SK-N-DZ (cell line): ENCODE measurements around the gene HLA-C.
"Not testable (repeated sequence)": the region's sequence is repeated elsewhere in the genome, so short reads cannot be mapped to it uniquely, and the experiment has no call there.

Source experiments
- DNase-seq: peaks from one replicate; pipeline ENCODE4 v3.0.0-alpha.2; 2015; ENCODE audit warnings: low spot score

The HLA-C gene

GRCh38 chr6:31270788-31271640 lies 878 bp downstream of the HLA-C start:
- no peak for DNase-seq

- no peak for DNase-seq
Measured at GRCh38 chr6:31268836-31269235, 3.1 kb downstream of the HLA-C start.

GRCh38 chr6:31268369-31268765 lies 3.5 kb downstream of the HLA-C start:
- no peak for DNase-seq

DNA sequence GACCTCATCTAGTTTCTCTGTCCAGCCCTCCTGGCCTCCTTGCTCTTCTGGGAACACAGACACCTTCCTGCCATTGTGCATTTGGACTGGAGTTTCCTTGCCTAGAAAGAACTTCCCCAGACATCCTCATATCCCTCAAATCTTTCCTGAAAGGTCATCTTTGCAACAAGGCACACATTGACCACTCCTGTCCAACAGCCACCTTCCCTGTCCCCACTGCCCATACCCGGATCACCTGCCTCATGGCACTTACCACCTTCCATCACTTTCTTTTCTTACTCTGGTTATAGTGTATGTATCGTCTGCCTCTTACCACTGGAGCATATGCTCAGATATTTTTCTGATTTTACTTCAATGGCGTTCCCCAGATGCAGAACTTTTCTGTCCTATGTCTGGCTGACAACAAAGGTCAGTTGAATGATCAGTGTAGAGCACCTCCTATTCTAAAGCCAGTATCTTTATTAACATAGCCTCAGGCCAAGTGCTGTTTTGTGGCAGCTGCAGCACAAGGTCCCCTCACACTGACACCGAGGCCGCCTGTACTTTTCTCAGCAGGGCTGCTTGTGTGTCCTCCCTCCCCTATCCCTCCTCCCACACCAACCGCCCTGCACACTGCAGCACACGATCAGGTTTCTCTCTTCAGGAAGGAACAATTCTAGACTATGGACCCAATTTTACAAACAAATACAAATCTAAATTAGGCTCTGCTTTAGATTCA lies 4.1 kb downstream of the HLA-C start:
- no peak for DNase-seq

- DNase-seq: no peak
Measured at GRCh38 chr6:31266567-31267360, 5.1 kb downstream of the HLA-C start.

GRCh38 chr6:31265926-31266325 lies 6.0 kb downstream of the HLA-C start:
- no peak for DNase-seq

- not testable (repeated sequence) for DNase-seq
Measured at GRCh38 chr6:31263346-31263933, 8.5 kb downstream of the HLA-C start.

DNA sequence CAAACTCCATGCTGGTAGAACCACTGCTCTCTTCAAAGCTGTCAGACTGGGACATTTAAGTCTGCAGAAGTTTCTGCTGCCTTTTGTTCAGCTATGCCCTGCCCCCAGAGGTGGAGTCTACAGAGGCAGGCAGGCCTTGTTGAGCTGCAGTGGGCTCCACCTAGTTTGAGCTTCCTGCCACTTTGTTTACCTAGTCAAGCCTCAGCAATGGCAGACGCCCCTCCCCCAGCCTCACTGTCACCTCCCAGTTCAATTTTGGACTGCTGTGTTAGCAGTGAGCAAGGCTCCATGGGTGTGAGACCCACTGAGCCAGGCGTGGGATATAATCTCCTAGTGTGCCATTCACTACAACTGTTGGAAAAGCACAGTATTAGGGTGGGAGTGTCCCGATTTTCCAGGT lies 11.9 kb downstream of the HLA-C start:
- DNase-seq: not testable (repeated sequence)

DNA sequence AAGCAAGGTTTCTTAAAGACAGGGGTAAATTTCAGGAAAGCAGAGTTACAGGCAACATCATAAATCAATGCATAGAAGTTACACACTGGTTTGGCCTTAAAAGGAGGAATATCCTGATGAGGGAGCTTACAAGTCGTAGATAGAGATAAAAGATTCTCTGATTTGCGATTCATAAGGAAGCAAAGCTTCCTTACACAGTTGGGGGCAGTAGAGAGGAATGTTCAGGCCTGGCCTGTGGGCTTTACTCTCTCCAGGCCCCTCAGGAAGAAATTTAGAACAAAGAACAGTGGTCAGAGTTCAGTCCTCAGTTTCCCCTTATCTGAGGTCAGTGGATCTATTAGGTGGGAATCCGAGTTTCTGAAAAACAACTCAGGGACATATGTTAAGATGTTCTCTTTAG lies 19.3 kb downstream of the HLA-C start:
- no peak for DNase-seq

DNA sequence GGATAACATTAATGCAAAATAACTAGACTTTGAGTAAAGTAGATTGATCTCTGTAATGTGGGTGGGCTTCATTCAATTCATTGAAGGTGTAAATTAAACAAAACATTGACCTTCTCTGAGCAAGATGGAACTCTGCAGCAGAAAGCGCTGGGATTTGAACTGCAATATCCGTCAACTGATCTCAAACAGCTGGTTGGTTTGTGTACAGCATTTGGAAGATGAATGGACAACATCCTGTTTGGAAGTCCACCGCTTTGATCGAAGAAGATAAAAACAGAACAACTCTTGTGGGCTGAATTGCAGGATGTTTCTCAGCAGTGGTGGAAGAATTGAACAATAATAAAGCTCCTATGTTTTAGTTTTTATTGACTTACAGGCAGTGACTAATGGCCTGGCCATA lies 20.6 kb downstream of the HLA-C start:
- DNase-seq: no peak

DNA sequence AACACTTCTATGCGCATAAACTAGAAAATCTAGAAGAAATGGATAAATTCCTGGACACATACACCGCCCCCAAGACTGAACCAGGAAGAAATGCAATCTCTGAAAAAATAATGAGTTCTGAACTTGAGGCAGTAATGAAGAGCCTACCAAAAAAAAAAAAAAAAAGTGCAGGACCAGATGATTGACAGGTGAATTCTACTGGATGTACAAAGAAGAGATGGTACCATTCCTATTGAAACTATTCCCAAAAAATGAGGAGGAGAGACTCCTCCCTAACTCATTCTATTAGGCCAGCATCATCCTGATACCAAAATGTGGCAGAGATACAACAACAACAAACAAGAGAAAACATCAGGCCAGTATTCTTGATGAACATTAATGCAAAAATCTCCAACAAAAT lies 22.7 kb downstream of the HLA-C start:
- no peak for DNase-seq

- no peak for DNase-seq
Measured at GRCh38 chr6:31247813-31248212, 24.1 kb downstream of the HLA-C start.

DNA sequence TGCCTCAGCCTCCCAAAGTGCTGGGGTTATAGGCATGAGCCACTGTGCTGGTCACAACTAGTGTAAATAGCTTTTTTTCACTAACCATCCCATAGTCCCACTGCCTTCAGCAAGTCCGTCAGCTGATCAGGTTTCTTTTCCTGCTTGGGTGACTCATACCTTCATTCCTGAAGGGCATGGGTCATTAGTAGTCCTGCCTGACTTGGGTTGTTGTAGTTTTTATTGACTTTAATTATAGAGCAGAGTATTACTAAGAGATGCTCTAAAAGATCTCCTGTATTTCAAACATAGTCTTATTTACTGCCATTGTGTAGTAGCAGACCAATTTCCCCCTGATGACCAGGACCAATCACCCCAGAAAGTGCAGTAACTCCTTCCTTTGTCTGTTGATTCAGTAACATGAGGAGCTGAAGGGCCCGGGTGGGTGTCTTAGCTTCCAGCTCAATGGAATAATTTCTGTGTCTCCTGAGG lies 25.8 kb downstream of the HLA-C start:
- no peak for DNase-seq

DNA sequence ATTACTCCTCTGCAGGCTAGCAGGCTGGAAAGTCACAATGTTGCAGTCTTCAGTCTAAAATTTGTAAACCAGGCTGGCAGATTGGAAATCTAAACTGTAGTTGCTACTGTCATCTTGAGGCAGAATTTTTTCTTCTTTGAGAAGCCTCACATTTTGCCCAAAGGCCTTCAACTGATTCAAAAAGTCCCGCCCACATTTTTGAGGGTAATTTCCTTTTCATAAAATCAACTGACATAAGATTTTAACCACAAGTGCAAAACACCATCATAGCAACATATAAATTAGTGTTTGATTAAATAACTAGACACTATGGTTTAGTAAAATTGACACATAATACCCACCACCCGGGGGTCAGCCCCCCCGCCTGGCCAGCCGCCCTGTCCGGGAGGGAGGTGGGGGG lies 28.4 kb downstream of the HLA-C start:
- DNase-seq: no peak

- DNase-seq: no peak
Measured at GRCh38 chr6:31239854-31240253, 32.0 kb downstream of the HLA-C start.

DNA sequence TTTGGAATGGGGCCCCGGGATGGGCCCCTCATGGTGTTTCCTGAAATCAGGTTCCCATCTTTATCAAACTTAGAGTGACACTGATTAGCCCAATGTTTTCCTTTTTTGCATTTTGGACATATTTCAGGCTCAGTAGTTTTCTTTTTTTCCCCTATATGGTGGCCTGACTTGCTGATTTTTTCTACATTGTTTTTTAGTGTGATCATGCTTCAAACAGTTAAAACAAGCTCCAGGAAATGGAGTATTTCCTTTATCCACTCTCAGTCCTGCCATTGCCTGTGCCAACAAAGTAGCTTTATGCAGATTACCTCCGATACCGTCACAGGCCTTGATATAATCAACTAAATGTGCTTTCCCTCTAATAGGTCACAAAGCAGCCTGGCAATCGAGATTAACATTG lies 37.8 kb downstream of the HLA-C start:
- not testable (repeated sequence) for DNase-seq

- no peak for DNase-seq
Measured at GRCh38 chr6:31228476-31228875, 43.4 kb downstream of the HLA-C start.

- no peak for DNase-seq
Measured at GRCh38 chr6:31227143-31227542, 44.7 kb downstream of the HLA-C start.

DNA sequence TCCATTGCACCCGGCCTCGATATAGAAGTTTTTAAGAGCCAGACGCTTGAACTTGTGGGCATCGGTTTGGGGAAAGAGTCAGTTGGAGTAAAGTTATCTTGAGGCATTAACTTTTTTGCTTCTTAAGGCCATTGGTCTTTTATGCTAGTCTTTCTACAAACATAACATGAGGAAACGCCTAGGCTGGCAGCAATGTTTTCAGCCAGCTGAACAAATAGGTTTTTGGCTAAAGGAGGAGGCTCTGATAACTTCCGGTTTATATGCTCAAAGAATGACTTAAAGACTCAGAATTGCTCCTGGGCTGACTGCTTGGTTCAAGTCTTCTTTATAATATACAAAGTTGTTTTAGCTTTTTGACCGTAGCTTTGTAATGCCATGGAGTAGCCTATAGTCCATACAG lies 46.2 kb downstream of the HLA-C start:
- DNase-seq: no peak

- DNase-seq: no peak
Measured at GRCh38 chr6:31222496-31222895, 49.4 kb downstream of the HLA-C start.
